ENCODE data around the gene XRCC6. TPM values are rescaled to one million over a fixed set of nuclear protein-coding genes. Genes with fewer than 3 reads are reported as not detected.
"Not testable (repeated sequence)": the region's sequence is repeated elsewhere in the genome, so short reads cannot be mapped to it uniquely, and the experiment has no call there.

XRCC6 gene
- total and polyA plus RNA-seq, 3 donors from 2014 or later = 290 to 621 (median 317) TPM

DNA sequence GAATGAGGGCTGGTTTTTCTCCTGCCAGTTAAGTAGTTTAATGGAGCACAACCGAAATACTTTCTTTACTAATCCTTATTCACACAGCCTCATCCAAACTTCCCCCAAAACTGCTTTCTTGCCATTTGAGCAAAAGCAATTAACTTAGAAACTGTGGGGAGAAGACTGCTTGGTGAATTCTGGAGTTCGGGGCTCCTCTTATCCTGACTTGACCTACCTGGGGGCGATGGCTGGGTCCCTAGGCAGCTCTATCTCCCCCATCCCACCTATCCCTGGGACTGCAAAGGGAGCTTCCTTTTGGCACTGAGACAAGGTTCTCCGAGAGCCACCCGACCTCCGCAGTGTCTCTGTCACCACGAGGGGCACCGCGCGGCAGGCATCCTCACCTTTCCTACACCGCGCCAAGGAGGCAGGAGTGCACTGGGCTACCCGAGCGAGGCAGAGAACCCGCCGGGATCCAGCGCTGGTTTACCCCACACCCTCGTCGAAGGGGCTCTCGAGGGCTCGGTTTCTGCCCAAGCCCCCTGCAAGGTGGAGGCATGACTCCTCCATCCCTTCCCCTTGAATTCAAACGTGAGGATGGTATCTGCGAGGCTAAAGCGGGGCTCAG is 1.0 kb upstream of the XRCC6 start:
- Histone ChIP-seq H3K9me3 (no peaks in the 10 kb centered on the region), H3K4me3 (peak overlapping the region; percentile 87 to 93), H3K36me3 (ENCODE audit: low read depth, missing control alignments) (no peaks in the 10 kb centered on the region), H3K27me3 (no peaks in the 10 kb centered on the region), H3K4me1 (peaks cover 19% of the 10 kb centered on the region), H3K27ac (peak overlapping the region; percentile 92 to 97)
- no peak for TF ChIP-seq CTCF (IDR thresholded peaks at IDR 0.05)
- no peak for TF ChIP-seq POLR2A (IDR thresholded peaks at IDR 0.05)
- 2 to 10% methylated on average over 4 to 21 of the region's 24 CpGs for WGBS, 2 donors
- intact Hi-C loops (cut with DNase I; ENCODE audit: low total_unique reads) = no loop called here
- peak; percentile 48 for DNase-seq

DNA sequence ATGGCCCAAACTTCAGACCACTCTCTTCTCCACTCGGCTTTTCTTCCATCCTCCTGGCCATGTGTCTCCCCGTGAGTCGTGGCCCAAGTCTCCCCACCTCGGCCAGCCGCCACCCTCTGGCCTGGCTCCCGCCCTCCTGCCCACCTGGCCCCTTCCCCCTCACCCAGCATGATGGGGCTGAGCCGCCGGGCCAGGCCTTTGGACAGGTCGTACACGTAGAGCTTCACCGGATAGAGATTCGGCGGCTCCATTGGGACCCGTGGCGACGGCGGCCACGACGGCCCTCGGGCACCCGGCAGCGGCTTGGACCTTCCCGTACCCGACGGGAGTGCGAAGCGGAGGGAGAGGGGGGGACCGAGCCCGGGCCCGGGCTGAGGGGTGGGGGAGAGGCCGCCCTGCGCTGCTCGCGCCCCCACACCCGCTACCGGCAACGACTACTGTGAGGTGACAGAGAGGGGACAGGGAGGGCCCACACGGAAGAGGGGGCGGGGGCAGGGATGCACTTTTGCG is 451 bp upstream of the XRCC6 start, which contains the start of gene DESI1:
Gene DESI1, minus strand, starts transcription at position 455 of the 510 bp plus-strand sequence. Its CDS starts 204 bp downstream, at position 251.
- TF ChIP-seq CTCF (IDR thresholded peaks at IDR 0.05) (no peak), POLR2A (IDR thresholded peaks at IDR 0.05) (no peak)
- H3K27ac ChIP-seq = peak within 1 kb of the TSS; percentile 97 to 98
- no peaks in the 10 kb centered on the region for H3K9me3 ChIP-seq
- intact Hi-C loops (cut with DNase I; ENCODE audit: low total_unique reads) = no loop called here
- peak; percentile 35 for DNase-seq
- peak within 1 kb of the TSS; percentile 87 to 93 for H3K4me3 ChIP-seq
- H3K36me3 ChIP-seq (ENCODE audit: low read depth, missing control alignments) = no peaks in the 10 kb centered on the region
- no peaks in the 10 kb centered on the region for H3K27me3 ChIP-seq
- H3K4me1 ChIP-seq = peaks cover 19% of the 10 kb centered on the region
- WGBS, 2 donors = 0 to 1% methylated on average over 24 to 37 of the region's 40 CpGs

GRCh38 chr22:41621911-41622179 is 750 bp downstream of the XRCC6 start:
- H3K4me3 ChIP-seq = peak overlapping the region; percentile 87 to 93
- peaks cover 19% of the 10 kb centered on the region for H3K4me1 ChIP-seq
- H3K27me3 ChIP-seq = no peaks in the 10 kb centered on the region
- no peak for DNase-seq
- peak overlapping the region; percentile 97 to 98 for H3K27ac ChIP-seq
- TF ChIP-seq POLR2A (IDR thresholded peaks at IDR 0.05) (no peak), CTCF (IDR thresholded peaks at IDR 0.05) (no peak)
- H3K9me3 ChIP-seq = no peaks in the 10 kb centered on the region
- intact Hi-C loops (cut with DNase I; ENCODE audit: low total_unique reads) = no loop called here
- 1% methylated on average over 8 of the region's 8 CpGs for WGBS, 2 donors
- no peaks in the 10 kb centered on the region for H3K36me3 ChIP-seq (ENCODE audit: low read depth, missing control alignments)

GRCh38 chr22:41625577-41625976 is 4.5 kb downstream of the XRCC6 start:
- Histone ChIP-seq H3K4me3 (no peak overlapping the region), H3K36me3 (ENCODE audit: low read depth, missing control alignments) (no peaks in the 10 kb centered on the region), H3K9me3 (no peaks in the 10 kb centered on the region), H3K27ac (no peak overlapping the region), H3K4me1 (peaks cover 8% of the 10 kb centered on the region), H3K27me3 (no peaks in the 10 kb centered on the region)
- WGBS, 2 donors = 93 to 95% methylated on average over 7 of the region's 7 CpGs
- intact Hi-C loops (cut with DNase I; ENCODE audit: low total_unique reads) = no loop called here
- no peak for DNase-seq
- TF ChIP-seq POLR2A (IDR thresholded peaks at IDR 0.05) (no peak), CTCF (IDR thresholded peaks at IDR 0.05) (no peak)

- DNase-seq; H3K27ac ChIP-seq; H3K36me3 ChIP-seq (ENCODE audit: low read depth, missing control alignments); intact Hi-C loops (cut with DNase I; ENCODE audit: low total_unique reads); H3K27me3 ChIP-seq; H3K4me1 ChIP-seq; H3K9me3 ChIP-seq; H3K4me3 ChIP-seq: not testable (repeated sequence)
- WGBS, 2 donors = 98% methylated on average over 19 of the region's 28 CpGs; no CpG with 5 or more reads in 1 of the 2 donors
Observed at GRCh38 chr22:41631115-41631514, 10.0 kb downstream of the XRCC6 start.

- H3K9me3 ChIP-seq; DNase-seq; H3K27ac ChIP-seq; H3K36me3 ChIP-seq (ENCODE audit: low read depth, missing control alignments); intact Hi-C loops (cut with DNase I; ENCODE audit: low total_unique reads); H3K27me3 ChIP-seq; H3K4me3 ChIP-seq; H3K4me1 ChIP-seq: not testable (repeated sequence)
- WGBS, 2 donors = 94 to 100% methylated on average over 2 to 14 of the region's 23 CpGs
Observed at GRCh38 chr22:41631615-41632014, 10.5 kb downstream of the XRCC6 start.

- H3K4me1 ChIP-seq; DNase-seq; H3K9me3 ChIP-seq; H3K4me3 ChIP-seq; H3K36me3 ChIP-seq (ENCODE audit: low read depth, missing control alignments); H3K27me3 ChIP-seq; intact Hi-C loops (cut with DNase I; ENCODE audit: low total_unique reads); H3K27ac ChIP-seq: not testable (repeated sequence)
- WGBS, 2 donors = 91 to 94% methylated on average over 8 of the region's 8 CpGs
Observed at GRCh38 chr22:41634610-41635009, 13.5 kb downstream of the XRCC6 start.

Measured in testis (tissue), 3 donors.